GM12865 (cell line): Measurements from ENCODE around the gene IFNL1.

ENCODE experiments used
- DNase-seq: peaks from one replicate; pipeline ENCODE4 v3.0.0; 2010; ENCODE audit warnings: low read depth
- H3K4me3 ChIP-seq: 2 replicates; pipeline ENCODE4 v1.5.1; 2011; ENCODE audit warnings: mild to moderate bottlenecking, low read depth, low read length, control low read depth
- CTCF ChIP-seq: IDR thresholded peaks from 2 replicates; pipeline ENCODE4 v1.5.1; 2011; ENCODE audit warnings: low read length, control low read depth, low read depth, inconsistent platforms; ENCODE audit not compliant: insufficient read depth; ENCODE audit errors: missing control alignments

Gene IFNL1

GRCh38 chr19:39345956-39346355 lies 49.7 kb downstream of the IFNL1 start:
- H3K4me3 ChIP-seq = no peak overlapping the region
- no peak for DNase-seq
- no peak for TF ChIP-seq CTCF

- no peak for DNase-seq
- no peak overlapping the region for H3K4me3 ChIP-seq
- no peak for TF ChIP-seq CTCF
Observed at GRCh38 chr19:39347332-39348164, 51.3 kb downstream of the IFNL1 start.
